H4 (cell line): ENCODE data around the gene EFCC1. TPM values are rescaled to one million over a fixed set of nuclear protein-coding genes. Genes with fewer than 3 reads are reported as not detected.

Experiments
- DNase-seq: peaks from one replicate; pipeline ENCODE4 v3.0.0-alpha.2; 2015; ENCODE audit warnings: low spot score
- total RNA-seq: library from RNA; depleted of rRNA; stranded (reverse); fragments of >200 nt; shearing (Covaris generic); gene quantifications from 2 replicates; pipeline ENCODE4 v1.2.3, GENCODE V29; 2014

Gene EFCC1
- total RNA-seq, 1 experiment from 2014 or later: 1.2 TPM

DNA sequence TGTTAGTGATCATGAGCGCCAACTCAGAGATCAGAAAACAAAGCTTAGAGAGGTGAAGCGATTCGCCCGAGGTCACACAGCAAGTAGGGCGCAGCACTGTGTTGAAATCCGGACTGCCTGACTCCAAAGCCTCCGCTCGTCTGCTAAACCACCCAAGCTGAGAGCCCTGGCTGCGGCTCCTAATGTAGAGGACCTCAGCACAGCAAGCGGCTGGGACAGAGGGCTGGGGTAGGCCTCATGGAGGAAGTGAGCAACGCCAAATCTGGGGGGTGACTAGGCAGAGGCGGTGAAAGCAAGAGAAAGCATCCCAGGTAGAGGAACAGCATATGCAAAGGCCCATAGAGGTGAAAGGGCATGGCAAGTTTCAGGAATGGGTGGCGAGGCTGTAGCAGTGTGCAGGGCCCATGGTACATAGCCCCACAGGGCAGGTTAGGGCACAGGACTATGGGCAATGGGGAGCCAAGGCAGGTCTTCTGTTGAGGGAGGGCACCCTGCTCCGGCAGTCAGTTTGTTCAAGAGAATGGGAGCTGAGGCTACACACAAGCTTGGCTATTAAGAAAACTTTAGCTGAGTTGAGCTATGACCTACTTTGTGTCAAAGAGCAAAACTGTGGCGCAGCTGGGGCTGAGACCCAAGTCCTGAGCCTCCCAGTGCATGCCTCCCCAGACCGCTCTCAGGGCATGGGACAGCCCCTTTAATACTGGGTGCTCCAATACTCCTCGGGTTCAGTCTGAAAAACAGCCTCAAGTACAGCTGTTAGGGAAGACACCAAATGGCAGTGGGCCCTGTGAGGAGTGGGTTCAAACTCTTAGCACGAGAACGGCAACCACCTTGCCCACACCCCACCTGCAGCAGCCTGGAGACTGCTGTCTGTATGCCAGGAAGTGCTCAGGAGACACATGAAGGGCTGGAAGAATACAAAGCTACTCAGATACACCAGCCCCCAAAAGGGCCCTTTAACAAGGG is 6.2 kb upstream of the EFCC1 start:
- DNase-seq: no peak

DNA sequence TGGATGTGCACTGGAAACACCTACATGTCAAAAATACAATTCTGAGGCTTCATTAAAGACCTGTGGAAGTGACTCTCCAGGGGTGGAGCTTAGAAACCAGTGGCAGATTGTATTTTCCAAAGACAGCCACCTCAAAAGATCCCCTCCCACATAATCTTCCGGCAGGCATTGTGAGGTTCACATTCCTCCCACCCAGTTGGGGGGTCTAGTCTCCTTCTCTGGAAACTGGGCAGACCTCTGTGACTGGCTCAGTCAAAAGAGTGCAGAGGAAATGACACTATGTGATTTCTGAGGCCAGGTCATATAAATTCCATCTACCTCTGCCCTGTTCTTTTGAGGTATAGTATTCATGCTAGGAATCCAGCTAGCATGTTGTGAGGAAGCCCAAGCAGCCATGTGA is 5.4 kb upstream of the EFCC1 start:
- no peak for DNase-seq

DNA sequence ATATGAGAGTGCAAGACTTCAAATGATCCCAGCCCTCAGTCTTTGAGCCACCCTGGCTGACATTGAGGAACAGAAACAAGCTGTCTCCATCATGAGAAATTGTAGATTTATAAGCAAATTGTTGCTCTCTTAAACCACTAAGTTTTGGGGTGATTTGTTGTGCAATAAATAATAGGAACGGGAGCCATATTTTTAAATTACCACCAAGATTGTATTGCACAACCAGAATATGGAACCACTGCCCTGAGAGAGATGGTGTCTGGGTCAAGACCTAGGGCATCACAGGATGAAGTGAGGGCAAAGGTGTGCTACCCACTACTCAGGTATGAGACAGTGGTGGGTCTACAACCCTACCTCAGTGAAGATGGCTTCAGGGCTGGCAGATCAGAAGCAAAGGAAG is 4.9 kb upstream of the EFCC1 start:
- no peak for DNase-seq

DNA sequence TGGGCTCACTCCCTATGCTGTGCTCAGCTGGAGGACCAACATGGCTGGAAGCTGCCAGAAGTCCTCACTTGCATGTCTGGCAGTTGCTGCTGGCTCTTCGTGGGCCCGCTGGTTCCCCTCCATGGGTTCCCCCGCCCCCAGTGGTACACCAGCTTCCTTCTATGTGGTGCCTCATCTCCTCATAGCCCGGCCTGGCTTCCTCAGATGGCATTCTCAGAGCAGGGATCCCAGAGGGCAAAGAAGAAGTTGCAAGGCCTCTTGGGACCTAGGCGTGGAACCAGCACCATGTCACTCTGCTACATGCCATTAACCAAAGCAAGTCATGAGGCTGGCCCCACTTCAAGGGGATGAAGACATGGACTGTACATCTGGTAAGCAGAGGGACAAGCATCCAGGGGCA is 4.4 kb upstream of the EFCC1 start:
- DNase-seq: no peak

DNA sequence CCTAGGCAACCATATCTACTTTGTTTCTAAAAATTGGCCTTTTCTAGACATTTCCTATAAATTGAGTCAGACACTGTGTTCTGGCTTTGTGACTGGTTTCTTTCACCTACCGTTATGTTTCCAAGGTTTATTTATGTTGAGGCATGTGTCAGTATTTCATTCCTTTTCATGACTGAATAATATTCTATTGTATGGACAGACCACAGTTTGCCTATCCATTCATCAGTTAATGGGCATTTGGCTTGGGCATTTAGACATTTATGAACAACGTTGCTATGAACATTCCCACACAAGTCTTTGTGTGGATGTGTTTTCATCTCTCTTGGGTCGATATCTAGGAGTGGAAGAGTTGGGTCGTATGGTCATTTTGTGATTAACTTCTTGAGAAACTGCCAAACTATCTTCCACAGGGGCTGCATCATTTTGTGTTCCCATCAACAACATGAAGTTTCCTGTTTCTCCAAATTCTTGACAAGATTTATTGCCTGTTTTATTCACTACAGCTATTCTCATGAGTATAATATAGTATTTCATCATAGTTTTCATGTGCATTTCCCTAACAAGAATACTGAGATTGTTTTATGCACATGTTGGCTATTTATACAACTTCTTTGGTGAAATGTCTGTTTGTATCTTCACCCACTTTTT is 3.5 kb upstream of the EFCC1 start:
- no peak for DNase-seq

DNA sequence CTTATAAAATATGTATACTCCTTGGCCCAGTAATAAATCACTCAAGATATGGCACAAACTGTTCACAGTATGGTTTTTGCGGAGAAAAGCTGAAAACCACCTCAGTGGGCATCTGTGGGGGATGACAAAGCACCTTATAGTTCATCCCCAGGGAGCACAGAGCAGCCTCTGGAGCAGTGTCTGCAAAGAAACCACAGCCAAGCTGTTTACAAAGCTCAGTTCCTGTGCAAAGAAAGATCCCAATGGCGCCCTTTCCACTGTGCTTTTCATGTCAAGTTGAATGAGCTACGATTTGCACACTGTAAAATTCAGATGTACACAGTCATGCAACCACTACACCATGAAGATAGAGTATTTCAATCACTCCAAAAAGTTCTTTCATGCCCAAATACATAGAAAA is 2.5 kb upstream of the EFCC1 start:
- DNase-seq: peak; percentile 44

DNA sequence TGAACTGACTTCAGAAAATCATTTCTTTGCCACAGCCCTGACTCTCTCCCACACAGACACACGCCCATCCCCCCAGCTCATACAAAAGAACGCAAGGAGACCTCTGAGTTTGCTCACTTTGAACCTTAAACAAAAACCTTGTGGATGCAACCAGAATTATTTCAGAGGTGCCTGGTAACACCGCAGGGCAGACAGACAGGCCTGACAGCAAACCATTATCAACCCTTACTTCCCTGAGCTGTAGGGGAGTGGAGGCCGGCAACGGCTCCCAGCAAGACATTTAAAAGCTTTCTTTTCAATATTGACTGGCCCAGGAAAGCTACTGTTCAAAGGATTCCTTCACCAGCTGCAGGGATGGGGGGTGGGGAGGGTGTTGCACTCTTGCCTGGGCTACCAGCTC is 2.0 kb upstream of the EFCC1 start:
- no peak for DNase-seq

DNA sequence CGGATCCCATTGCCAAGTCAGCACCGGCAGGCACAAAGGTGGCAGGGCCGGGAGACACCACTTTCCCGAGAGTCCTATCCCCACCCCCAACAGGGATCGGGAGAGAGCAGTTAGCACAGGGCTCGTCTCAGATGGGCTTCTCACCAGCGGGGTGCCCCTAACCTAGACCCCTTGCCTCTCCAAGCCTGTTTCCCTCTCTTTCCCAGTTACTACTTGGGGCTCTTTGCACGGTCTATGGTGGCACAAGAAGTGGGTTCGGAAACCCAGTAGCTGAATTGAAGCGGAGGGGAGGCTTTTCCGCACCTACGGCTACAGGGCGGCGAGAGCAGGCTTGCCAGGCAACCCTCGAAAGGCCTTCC is 383 bp upstream of the EFCC1 start:
- no peak for DNase-seq

DNA sequence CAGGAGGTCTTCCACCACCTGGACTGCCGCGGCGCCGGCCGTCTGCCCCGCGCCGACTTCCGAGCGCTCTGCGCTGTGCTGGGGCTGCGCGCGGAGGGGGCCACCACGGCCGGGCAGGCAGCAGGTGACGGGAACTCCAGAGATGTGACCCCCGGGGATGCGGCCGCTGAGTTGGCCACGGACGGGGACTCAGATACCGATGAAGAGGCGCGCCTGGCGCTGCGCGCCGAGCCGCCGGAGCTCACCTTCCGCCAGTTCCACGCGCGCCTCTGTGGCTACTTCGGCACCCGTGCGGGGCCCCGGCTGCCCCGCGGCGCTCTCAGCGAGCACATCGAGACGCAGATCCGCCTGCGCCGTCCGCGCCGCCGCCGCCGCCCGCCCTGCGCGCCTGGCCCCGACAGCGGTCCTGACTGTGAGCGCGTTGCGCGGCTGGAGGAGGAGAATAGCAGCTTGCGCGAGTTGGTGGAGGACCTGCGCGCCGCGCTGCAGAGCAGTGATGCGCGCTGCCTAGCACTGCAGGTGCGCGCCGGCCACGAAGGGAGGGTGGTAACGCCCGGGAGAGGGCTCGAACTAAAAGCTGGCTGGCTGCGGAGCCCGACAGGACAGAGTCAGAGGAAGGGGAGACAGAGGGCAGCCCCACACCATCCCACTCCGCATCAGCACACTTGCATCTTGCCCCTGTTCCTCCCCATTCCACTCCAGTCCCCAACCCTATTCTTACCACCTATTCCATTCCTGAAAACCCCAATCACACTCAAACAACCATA is 885 bp downstream of the EFCC1 start:
- DNase-seq: no peak

DNA sequence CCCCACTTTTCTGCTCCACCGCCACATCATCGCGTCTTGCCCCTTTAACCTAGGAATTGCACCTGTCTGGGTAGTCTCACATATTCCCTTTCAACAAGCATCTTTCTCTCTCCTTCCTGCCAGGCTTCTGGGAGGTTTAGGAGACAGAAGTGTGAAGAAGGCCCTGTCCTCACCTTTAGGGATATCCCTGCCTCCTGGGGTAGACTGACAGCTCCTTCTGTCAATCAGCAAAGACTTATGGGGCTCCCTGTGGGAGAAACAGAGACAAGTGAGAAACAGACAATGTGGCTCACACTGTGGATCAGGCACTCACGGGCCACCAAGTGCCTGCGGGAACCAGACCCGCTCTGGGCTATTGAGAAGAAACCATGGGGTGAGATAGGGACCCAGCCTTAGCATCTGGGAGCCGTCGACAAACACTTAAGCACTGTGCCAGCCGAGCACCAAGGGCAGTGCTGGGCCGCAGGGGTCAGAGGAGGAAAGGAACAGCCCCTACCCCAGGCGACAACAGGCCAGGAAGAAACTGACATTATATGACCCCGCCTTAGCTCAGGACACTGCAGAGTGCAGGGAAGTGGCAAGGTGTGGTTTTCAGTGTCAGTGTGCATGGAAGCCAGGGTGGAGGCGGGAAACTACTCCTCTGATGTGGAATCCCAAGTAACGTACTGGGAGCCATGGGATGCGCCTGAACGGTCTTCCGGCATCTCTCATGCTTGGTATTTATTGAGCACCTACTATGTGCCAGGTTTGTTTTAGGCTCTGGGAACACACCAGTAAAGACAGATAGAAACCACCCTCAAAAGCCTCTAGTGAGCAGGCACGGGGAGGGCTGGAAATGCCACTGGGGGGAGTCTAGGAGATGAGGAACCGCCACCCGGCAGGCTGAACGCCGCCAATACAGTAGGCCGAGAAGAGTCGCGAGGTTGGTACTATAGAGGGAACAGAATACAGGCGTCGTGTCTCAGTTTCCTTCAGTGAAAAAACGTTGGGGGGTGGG is 1.8 kb downstream of the EFCC1 start:
- DNase-seq: no peak

DNA sequence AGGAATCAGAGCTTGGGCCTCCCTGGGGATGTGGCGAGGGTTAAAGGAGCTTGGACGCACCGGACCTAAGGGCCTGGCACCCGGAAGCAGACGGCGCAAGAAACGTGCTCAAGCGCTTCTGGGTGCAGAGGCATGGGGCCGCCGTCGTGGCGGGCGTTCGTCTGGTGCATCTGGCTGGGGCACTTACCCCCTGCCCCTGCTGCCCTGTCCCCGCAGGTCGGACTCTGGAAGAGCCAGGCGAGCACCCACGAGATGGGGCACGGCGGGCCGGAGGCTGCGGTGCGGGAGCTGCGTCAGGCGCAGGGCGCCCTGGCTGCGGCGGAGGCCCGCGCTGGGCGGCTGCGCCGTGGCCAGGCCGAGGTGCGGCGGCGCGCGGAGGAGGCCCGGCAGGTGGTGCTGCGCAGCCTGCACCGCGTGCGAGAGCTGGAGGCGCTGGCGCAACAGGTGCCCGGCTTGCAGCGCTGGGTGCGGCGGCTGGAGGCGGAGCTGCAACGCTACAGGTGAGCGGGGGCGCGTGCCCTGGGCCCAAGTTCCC is 2.5 kb downstream of the EFCC1 start:
- DNase-seq: no peak

DNA sequence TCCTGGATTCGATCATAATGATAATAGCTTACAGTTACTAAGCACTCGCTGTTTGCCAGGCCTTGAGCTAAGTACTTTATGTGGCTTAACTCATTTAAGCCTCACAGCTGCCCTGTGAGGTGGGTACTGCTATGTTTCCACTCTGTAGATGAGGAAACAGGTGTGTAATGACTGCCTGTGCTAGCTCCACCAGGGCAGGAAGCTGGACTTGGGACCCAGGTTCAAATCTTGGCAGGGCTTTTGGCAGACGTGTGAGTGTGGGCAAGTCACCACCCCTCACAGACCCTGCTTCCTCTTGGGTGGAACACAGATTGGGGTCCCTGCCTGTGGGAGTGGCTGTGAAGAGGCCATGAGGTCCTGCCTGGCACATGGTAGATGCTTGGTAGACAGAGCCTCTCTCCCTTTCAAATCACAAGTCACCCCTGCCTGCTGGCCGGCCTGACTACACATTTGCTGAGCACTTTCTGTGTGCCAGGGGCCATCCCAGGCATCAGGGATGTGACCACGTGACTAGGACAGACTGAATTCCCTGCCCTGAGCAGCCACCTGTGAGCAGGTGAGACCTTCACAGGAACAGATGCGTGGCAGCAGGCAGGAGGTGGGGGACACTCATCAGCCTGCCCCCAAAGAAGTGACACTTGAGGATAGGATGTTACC is 3.7 kb downstream of the EFCC1 start:
- DNase-seq: no peak

DNA sequence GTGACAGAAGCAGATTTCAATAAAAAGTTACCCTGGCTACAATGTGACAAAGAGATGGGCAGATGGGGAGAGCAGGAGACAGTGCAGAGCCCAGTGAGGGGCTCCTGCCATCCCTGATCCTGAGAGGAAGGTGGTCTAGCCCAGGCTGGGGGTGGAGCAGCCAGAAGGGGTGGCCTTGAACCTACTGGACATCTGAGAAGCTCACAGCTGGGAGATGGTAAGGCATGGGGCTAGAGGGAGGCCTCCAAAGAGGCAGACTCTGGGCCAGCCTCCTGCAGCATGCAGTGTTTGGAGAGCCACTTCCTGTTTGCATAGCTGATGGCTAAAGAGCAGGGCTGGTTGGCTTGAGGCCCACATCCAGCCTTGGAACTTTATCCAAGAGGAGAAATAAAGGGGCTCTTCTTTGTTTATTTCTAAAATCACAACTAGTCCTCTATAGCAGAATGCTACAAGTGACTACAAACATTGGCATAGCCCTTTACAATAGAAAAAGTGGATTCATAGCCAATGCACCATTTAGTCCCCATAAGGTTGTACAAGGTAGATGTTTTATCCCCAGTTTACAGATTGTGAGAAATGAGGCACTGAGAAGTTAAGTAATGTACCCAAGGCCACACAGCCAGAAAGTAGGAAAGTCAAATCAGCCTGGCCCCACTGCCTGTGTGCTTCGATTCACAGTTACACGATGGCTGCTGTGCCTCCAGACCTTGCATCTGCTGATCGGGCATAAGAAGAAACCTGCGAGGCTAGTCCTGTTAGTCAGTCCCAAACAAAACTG is 4.6 kb downstream of the EFCC1 start:
- peak; percentile 69 for DNase-seq

DNA sequence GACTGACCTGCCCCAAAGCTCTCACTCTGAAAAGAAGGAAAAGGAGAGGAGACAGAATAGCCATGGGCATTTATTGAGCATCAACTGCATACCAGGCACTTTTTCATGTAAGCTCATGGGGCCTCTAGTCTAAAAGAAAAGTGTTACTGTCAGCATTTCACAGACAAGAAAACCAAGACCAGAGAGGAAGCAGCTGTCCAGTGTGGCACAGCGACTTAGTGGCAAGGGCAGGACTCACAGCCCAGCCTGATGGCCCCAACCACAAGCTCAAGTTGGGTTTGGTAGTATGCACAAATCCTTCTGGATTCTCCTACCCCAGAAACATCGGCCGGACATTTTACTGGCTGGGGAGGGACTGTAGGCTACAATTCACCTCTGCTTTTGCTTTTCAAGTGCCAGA is 5.8 kb downstream of the EFCC1 start:
- DNase-seq: no peak

DNA sequence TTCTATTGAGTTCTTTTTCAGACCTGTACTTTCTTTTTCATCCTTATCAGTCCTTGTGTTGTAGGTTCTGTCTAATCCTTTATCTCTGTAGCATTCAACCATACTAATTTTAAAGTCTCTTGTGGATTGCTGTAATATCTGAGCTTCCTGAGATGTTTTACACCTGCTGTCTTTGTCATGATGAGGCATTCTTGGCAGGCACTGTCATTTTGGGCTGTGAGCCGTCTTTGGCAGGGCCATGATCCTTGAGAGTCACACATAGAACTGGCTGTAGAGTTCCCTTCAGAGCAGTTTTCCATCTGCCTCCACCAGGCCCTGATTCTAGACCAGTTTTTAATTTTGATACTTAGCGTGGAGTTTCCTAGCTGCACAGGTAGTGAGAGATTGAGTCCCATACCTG is 6.7 kb downstream of the EFCC1 start:
- DNase-seq: no peak

DNA sequence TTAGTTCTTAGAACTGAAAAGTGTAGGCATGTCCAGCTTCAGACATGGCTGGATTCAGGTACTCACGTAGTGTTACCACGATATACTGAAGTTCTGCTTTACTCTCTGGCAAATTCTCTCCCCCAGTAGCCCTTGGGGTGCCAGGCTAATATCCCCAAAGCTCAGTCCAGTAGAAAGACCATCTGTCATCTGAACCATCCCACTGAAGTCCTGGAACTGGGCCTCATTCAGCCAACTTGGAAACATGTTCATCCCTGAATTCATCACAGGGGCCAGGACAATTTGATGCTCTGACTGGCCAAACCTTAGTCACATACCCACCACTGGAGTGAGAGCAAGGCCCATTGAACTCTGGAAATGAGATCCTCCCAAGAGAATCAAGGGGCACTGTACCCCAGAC is 8.2 kb downstream of the EFCC1 start:
- no peak for DNase-seq

DNA sequence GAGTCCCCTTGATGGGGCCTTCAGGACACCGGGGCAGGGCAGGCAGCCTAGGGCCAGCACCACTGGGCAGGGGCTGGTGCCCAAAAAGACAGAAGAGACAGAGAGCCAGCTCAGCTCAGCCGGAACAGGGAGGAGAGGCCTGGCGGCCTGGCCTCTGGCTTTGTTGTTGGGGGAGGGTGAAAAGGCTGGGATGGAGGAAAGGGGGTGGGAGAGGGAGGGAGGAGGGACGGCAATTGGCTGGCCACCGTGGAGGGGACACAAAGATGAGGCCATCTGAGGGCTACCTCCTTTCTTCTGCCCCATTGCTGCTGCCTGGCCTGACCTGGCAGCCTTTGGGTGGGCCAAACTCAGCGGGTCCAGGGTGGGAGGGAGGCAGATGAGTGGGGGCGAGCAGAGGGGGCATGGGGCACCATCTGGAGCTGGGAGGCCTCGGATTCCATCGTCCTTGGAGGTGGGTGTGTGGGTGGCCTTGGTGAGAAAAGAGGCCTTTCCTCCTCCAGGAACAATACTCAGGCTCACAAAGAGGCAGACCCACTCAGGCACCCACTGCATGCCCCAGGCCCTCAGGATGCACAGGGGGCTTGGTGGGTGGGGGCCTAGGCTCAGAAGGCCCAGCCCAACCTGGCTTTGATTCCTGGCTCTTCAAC is 9.3 kb downstream of the EFCC1 start:
- DNase-seq: no peak

DNA sequence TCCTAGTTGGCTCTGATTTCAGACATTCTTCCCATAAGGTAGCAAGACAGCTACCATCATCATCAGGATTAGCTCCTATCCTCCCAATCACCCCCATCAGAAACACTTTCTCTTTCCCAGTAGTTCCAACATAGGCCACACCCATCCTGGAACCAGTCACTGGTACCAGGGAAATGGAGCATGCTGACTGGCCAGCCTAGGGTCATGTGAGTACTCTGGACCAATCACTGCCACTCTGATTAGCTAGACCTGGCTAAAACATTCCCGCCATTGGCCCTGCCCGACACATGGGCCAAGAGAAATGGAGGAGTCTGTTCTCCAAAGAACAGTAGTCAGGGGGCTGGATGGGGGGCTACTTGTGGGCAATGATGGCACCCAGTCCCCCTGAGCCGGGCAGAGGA is 12.4 kb downstream of the EFCC1 start:
- peak; percentile 38 for DNase-seq

DNA sequence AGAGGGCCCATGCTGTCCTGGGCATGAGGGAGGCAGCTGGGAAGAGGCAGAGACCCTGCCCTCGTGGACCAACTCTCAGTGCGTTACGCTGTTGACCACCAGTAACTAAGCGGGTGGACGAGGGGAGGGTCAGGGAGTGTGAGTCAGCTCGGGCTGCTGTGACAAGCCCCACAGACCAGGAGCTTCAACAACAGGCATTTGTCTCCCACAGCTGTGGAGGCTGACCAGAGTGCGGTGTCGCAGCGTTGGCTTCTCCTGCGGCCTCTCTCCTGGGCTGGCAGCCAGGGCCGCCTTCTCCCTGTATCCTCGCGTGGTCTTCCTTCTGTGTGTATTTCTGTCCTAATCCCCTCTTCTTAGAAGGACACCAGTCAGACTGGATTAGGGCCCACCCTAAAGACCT is 13.0 kb downstream of the EFCC1 start:
- no peak for DNase-seq
